Osteoblast (primary cell): Measurements from ENCODE around the gene MRPL37. TPM values are rescaled to one million over a fixed set of nuclear protein-coding genes. Genes with fewer than 3 reads are reported as not detected.

Experiments
- DNase-seq: peaks from one replicate; pipeline ENCODE4 v3.0.0; 2011; ENCODE audit warnings: low spot score, mixed read lengths; ENCODE audit not compliant: insufficient read length; ENCODE audit errors: missing footprints
- H2AFZ ChIP-seq: 2 replicates; pipeline ENCODE4 v1.6.0; 2011; ENCODE audit warnings: mild to moderate bottlenecking, low read length
- H3K27ac ChIP-seq: 2 replicates; pipeline ENCODE4 v1.5.1; 2011; ENCODE audit warnings: mild to moderate bottlenecking, low read depth, low read length, moderate library complexity
- H3K27me3 ChIP-seq: 2 replicates; pipeline ENCODE4 v1.6.0; 2012; ENCODE audit warnings: mild to moderate bottlenecking, control low read depth, inconsistent platforms, low read length, moderate library complexity; ENCODE audit not compliant: insufficient read depth
- H3K36me3 ChIP-seq: 2 replicates; pipeline ENCODE4 v1.5.1; 2011; ENCODE audit warnings: mild to moderate bottlenecking, low read length, control low read depth, moderate library complexity; ENCODE audit not compliant: insufficient read depth
- H3K4me1 ChIP-seq: 2 replicates; pipeline ENCODE4 v1.5.1; 2011; ENCODE audit warnings: mild to moderate bottlenecking, low read length, control low read depth, moderate library complexity; ENCODE audit not compliant: insufficient read depth
- H3K4me2 ChIP-seq: 2 replicates; pipeline ENCODE4 v1.6.0; 2011; ENCODE audit warnings: mild to moderate bottlenecking, low read length; ENCODE audit not compliant: insufficient read depth
- H3K4me3 ChIP-seq: fragments of 200-600 bp; sonication (generic); 3 replicates; pipeline ENCODE4 v1.5.1; 2012; ENCODE audit warnings: mild to moderate bottlenecking, low read length, inconsistent platforms; ENCODE audit not compliant: insufficient read depth
- H3K79me2 ChIP-seq: 2 replicates; pipeline ENCODE4 v1.6.0; 2012; ENCODE audit warnings: mild to moderate bottlenecking, low read length, control low read depth, inconsistent platforms; ENCODE audit not compliant: insufficient read depth
- H3K9me3 ChIP-seq: 2 replicates; pipeline ENCODE4 v1.5.1; 2011; ENCODE audit warnings: low read depth, low read length, control low read depth
- H4K20me1 ChIP-seq: 2 replicates; pipeline ENCODE4 v1.6.0; 2012; ENCODE audit warnings: mild to moderate bottlenecking, low read length, control low read depth; ENCODE audit not compliant: insufficient read depth
- CTCF ChIP-seq: IDR thresholded peaks from 2 replicates; pipeline ENCODE4 v1.5.1; 2011; ENCODE audit warnings: mild to moderate bottlenecking, low read depth, low read length, moderate library complexity; ENCODE audit errors: extremely low read depth
- total RNA-seq: library from RNA; depleted of rRNA; stranded (reverse); fragments of >200 nt; gene quantifications from 2 replicates; pipeline ENCODE4 v1.2.3, GENCODE V29; 2012

Gene MRPL37
- total RNA-seq, 1 donor, result 88.7 TPM

GRCh38 chr1:54186056-54186455 lies 13.9 kb upstream of the MRPL37 start:
- no peak overlapping the region for H2AFZ ChIP-seq
- no peak overlapping the region for H3K27ac ChIP-seq
- no peak for TF ChIP-seq CTCF
- no peaks in the 10 kb centered on the region for H3K4me1 ChIP-seq
- no peaks in the 10 kb centered on the region for H3K79me2 ChIP-seq
- H3K9me3 ChIP-seq, result no peaks in the 10 kb centered on the region
- H3K4me2 ChIP-seq, result no peak overlapping the region
- no peak for DNase-seq
- no peaks in the 10 kb centered on the region for H3K27me3 ChIP-seq
- H4K20me1 ChIP-seq, result no peaks in the 10 kb centered on the region
- no peak overlapping the region for H3K4me3 ChIP-seq
- H3K36me3 ChIP-seq, result no peaks in the 10 kb centered on the region

- no peaks in the 10 kb centered on the region for H3K36me3 ChIP-seq
- H3K4me3 ChIP-seq, result no peak overlapping the region
- H3K9me3 ChIP-seq, result no peaks in the 10 kb centered on the region
- no peaks in the 10 kb centered on the region for H3K4me1 ChIP-seq
- H3K4me2 ChIP-seq, result no peak overlapping the region
- no peaks in the 10 kb centered on the region for H4K20me1 ChIP-seq
- no peak for DNase-seq
- H3K79me2 ChIP-seq, result no peaks in the 10 kb centered on the region
- H3K27me3 ChIP-seq, result no peaks in the 10 kb centered on the region
- no peak overlapping the region for H2AFZ ChIP-seq
- no peak for TF ChIP-seq CTCF
- no peak overlapping the region for H3K27ac ChIP-seq
Measured at GRCh38 chr1:54188291-54188690, 11.7 kb upstream of the MRPL37 start.

GRCh38 chr1:54190526-54190925 lies 9.4 kb upstream of the MRPL37 start:
- H3K79me2 ChIP-seq, result no peaks in the 10 kb centered on the region
- H3K27me3 ChIP-seq, result no peaks in the 10 kb centered on the region
- no peak overlapping the region for H3K4me3 ChIP-seq
- no peak overlapping the region for H3K4me2 ChIP-seq
- no peak overlapping the region for H2AFZ ChIP-seq
- no peaks in the 10 kb centered on the region for H3K9me3 ChIP-seq
- no peak for TF ChIP-seq CTCF
- no peak for DNase-seq
- H3K4me1 ChIP-seq, result no peaks in the 10 kb centered on the region
- no peaks in the 10 kb centered on the region for H3K36me3 ChIP-seq
- no peak overlapping the region for H3K27ac ChIP-seq
- H4K20me1 ChIP-seq, result no peaks in the 10 kb centered on the region

GRCh38 chr1:54191525-54191924 lies 8.4 kb upstream of the MRPL37 start:
- Histone ChIP-seq H3K4me3 (no peak overlapping the region), H3K27ac (no peak overlapping the region), H4K20me1 (no peaks in the 10 kb centered on the region), H3K4me2 (no peak overlapping the region), H3K9me3 (no peaks in the 10 kb centered on the region), H2AFZ (no peak overlapping the region), H3K4me1 (no peaks in the 10 kb centered on the region), H3K27me3 (no peaks in the 10 kb centered on the region), H3K79me2 (no peaks in the 10 kb centered on the region), H3K36me3 (no peaks in the 10 kb centered on the region)
- no peak for TF ChIP-seq CTCF
- DNase-seq, result no peak
